Prostate gland (tissue), 2 donors: ENCODE data around the gene P3H2.

ENCODE experiments used
- POLR2A ChIP-seq: fragments of 450-650 bp; IDR thresholded peaks from one replicate; pipeline ENCODE4 v1.6.1; 2016; ENCODE audit warnings: antibody characterized with exemption, mild to moderate bottlenecking
- POLR2AphosphoS5 ChIP-seq: sonication (generic); formaldehyde crosslinking; IDR thresholded peaks from one replicate; pipeline ENCODE4 v1.6.1; 2017; ENCODE audit warnings: antibody characterized with exemption
- TF ChIP-seq, protein P1 (sequence below), 4 experiments: fragments of 200-600 bp in 2 of 4; fragments of 450-650 bp in 2 of 4; sonication (generic) in 2 of 4; IDR thresholded peaks; 1 replicate in 3 of 4; 2 replicates in 1 of 4; pipeline ENCODE4 v1.5.1; 2016 to 2019; ENCODE audit warnings: antibody characterized with exemption in 4 of 4, mild to moderate bottlenecking in 2 of 4, moderate library complexity in 2 of 4

DNA sequence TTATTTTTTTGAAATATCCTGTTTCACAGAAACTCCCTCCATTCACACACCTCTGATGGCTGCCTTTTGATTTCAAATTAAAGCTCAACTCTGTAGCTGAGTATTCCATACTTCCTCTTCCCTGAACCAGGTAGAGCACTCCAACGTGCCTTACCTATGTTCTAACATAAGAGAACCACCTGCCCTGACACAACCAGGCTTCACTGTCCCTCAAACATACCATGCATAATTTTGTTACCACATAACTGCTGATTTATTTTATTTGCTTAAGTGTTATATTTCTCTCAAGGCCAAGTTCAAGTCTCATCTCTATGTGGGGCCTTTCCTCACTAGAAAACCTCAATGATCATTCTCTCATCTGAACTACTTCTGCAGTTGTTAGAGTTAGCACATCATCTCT is 209.7 kb downstream of the P3H2 start:
- no peak for TF ChIP-seq POLR2A
- TF ChIP-seq, protein P1, sequence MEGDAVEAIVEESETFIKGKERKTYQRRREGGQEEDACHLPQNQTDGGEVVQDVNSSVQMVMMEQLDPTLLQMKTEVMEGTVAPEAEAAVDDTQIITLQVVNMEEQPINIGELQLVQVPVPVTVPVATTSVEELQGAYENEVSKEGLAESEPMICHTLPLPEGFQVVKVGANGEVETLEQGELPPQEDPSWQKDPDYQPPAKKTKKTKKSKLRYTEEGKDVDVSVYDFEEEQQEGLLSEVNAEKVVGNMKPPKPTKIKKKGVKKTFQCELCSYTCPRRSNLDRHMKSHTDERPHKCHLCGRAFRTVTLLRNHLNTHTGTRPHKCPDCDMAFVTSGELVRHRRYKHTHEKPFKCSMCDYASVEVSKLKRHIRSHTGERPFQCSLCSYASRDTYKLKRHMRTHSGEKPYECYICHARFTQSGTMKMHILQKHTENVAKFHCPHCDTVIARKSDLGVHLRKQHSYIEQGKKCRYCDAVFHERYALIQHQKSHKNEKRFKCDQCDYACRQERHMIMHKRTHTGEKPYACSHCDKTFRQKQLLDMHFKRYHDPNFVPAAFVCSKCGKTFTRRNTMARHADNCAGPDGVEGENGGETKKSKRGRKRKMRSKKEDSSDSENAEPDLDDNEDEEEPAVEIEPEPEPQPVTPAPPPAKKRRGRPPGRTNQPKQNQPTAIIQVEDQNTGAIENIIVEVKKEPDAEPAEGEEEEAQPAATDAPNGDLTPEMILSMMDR (IDR thresholded peaks at IDR 0.05), result no peak
- no peak for TF ChIP-seq POLR2AphosphoS5
